HEK293 (cell line): ENCODE results near the gene HID1.

ENCODE experiments used
- CTCF ChIP-seq: fragments of 450-650 bp; formaldehyde crosslinking; IDR thresholded peaks from 2 replicates; pipeline ENCODE4 v1.5.1; 2016; ENCODE audit warnings: missing biosample characterization, missing genetic modification characterization
- HOXC10 ChIP-seq: sonication (generic); formaldehyde crosslinking; IDR thresholded peaks from 2 replicates; pipeline ENCODE4 v1.8.1; 2023; ENCODE audit warnings: mild to moderate bottlenecking, missing genetic modification reagents
- KLF10 ChIP-seq: fragments of 450-650 bp; IDR thresholded peaks from 2 replicates; pipeline ENCODE4 v1.5.1; 2018; ENCODE audit warnings: missing biosample characterization, mild to moderate bottlenecking, missing genetic modification characterization
- KLF8 ChIP-seq: fragments of 450-650 bp; formaldehyde crosslinking; IDR thresholded peaks from 2 replicates; pipeline ENCODE4 v1.5.1; 2016; ENCODE audit warnings: missing biosample characterization, missing genetic modification characterization
- MYNN ChIP-seq: fragments of 450-650 bp; formaldehyde crosslinking; IDR thresholded peaks from 2 replicates; pipeline ENCODE4 v1.5.1; 2016; ENCODE audit warnings: missing biosample characterization, missing genetic modification characterization, borderline replicate concordance
- PBX3 ChIP-seq: sonication (generic); formaldehyde crosslinking; IDR thresholded peaks from 2 replicates; pipeline ENCODE4 v1.8.1; 2022; ENCODE audit warnings: mild to moderate bottlenecking, moderate library complexity, missing genetic modification reagents
- RBAK ChIP-seq: fragments of 450-650 bp; formaldehyde crosslinking; IDR thresholded peaks from 2 replicates; pipeline ENCODE4 v1.5.1; 2016; ENCODE audit warnings: missing biosample characterization, missing genetic modification characterization
- SP7 ChIP-seq: fragments of 450-650 bp; formaldehyde crosslinking; IDR thresholded peaks from 2 replicates; pipeline ENCODE4 v1.5.1; 2016; ENCODE audit warnings: missing biosample characterization, missing genetic modification characterization
- ZBTB10 ChIP-seq: fragments of 450-650 bp; formaldehyde crosslinking; IDR thresholded peaks from 2 replicates; pipeline ENCODE4 v1.5.1; 2016; ENCODE audit warnings: missing biosample characterization, missing genetic modification characterization
- ZBTB17 ChIP-seq: fragments of 450-650 bp; formaldehyde crosslinking; IDR thresholded peaks from 2 replicates; pipeline ENCODE4 v1.5.1; 2016; ENCODE audit warnings: missing biosample characterization, missing genetic modification characterization
- ZNF121 ChIP-seq: fragments of 450-650 bp; formaldehyde crosslinking; IDR thresholded peaks from 2 replicates; pipeline ENCODE4 v1.5.1; 2016; ENCODE audit warnings: missing biosample characterization, missing genetic modification characterization
- ZNF174 ChIP-seq: fragments of 450-650 bp; formaldehyde crosslinking; IDR thresholded peaks from 2 replicates; pipeline ENCODE4 v1.5.0; 2017; ENCODE audit warnings: missing biosample characterization, mild to moderate bottlenecking, missing genetic modification characterization
- ZNF292 ChIP-seq: fragments of 450-650 bp; formaldehyde crosslinking; IDR thresholded peaks from 2 replicates; pipeline ENCODE4 v1.5.1; 2016; ENCODE audit warnings: low read depth, missing biosample characterization, missing genetic modification characterization, borderline replicate concordance
- ZNF350 ChIP-seq: fragments of 450-650 bp; formaldehyde crosslinking; IDR thresholded peaks from 2 replicates; pipeline ENCODE4 v1.5.0; 2017; ENCODE audit warnings: missing biosample characterization, mild to moderate bottlenecking, missing genetic modification characterization
- ZNF366 ChIP-seq: fragments of 450-650 bp; formaldehyde crosslinking; conservative IDR thresholded peaks from 2 replicates; pipeline ENCODE4 v1.5.1; 2016; ENCODE audit warnings: missing biosample characterization, missing genetic modification characterization
- ZNF394 ChIP-seq: fragments of 450-650 bp; formaldehyde crosslinking; IDR thresholded peaks from 2 replicates; pipeline ENCODE4 v1.5.1; 2016; ENCODE audit warnings: missing biosample characterization, missing genetic modification characterization, mild to moderate bottlenecking, moderate library complexity, borderline replicate concordance
- ZNF518A ChIP-seq: fragments of 450-650 bp; formaldehyde crosslinking; conservative IDR thresholded peaks from 2 replicates; pipeline ENCODE4 v1.5.1; 2016; ENCODE audit warnings: low read depth, missing biosample characterization, missing genetic modification characterization
- ZNF549 ChIP-seq: fragments of 450-650 bp; IDR thresholded peaks from 2 replicates; pipeline ENCODE4 v1.5.1; 2018; ENCODE audit warnings: missing biosample characterization, missing genetic modification characterization, mild to moderate bottlenecking, inconsistent platforms, moderate library complexity
- ZNF580 ChIP-seq: fragments of 450-650 bp; formaldehyde crosslinking; IDR thresholded peaks from 2 replicates; pipeline ENCODE4 v1.5.1; 2016; ENCODE audit warnings: missing biosample characterization, missing genetic modification characterization
- ZNF600 ChIP-seq: fragments of 450-650 bp; formaldehyde crosslinking; IDR thresholded peaks from 2 replicates; pipeline ENCODE4 v1.5.1; 2016; ENCODE audit warnings: missing biosample characterization, missing genetic modification characterization
- ZNF621 ChIP-seq: fragments of 450-650 bp; formaldehyde crosslinking; IDR thresholded peaks from 2 replicates; pipeline ENCODE4 v1.5.1; 2017; ENCODE audit warnings: missing biosample characterization, missing genetic modification characterization
- ZNF664 ChIP-seq: fragments of 450-650 bp; formaldehyde crosslinking; IDR thresholded peaks from 2 replicates; pipeline ENCODE4 v1.5.1; 2016; ENCODE audit warnings: missing biosample characterization, missing genetic modification characterization
- ZNF747 ChIP-seq: fragments of 450-650 bp; formaldehyde crosslinking; IDR thresholded peaks from 2 replicates; pipeline ENCODE4 v1.5.1; 2016; ENCODE audit warnings: missing biosample characterization, missing genetic modification characterization
- ZNF777 ChIP-seq: fragments of 450-650 bp; formaldehyde crosslinking; IDR thresholded peaks from 2 replicates; pipeline ENCODE4 v1.5.1; 2017; ENCODE audit warnings: missing biosample characterization, missing genetic modification characterization, borderline replicate concordance
- ZNF837 ChIP-seq: fragments of 450-650 bp; formaldehyde crosslinking; IDR thresholded peaks from 2 replicates; pipeline ENCODE4 v1.5.1; 2016; ENCODE audit warnings: missing biosample characterization, missing genetic modification characterization

Gene HID1

GRCh38 chr17:75012346-75013091 is 40.0 kb upstream of the HID1 start, which contains the start of gene MRPL58 (continued):
- TF ChIP-seq CTCF (tag by site-specific recombination) (peak; percentile 97), ZNF600 (tag by site-specific recombination) (peak; percentile 36), ZNF621 (tag by site-specific recombination) (no peak), MYNN (no peak), ZNF777 (tag by site-specific recombination) (peak; percentile 28; the same call in 1 of the 2 replicates), ZNF664 (tag by site-specific recombination) (no peak), HOXC10 (CRISPR knock-in tag) (no peak), ZNF549 (tag by site-specific recombination) (no peak), ZNF366 (tag by site-specific recombination) (peak; percentile 56; the same call in 1 of the 2 replicates), KLF8 (peak; percentile 85; the same call in 1 of the 2 replicates), ZNF174 (tag by site-specific recombination) (no peak), ZNF837 (tag by site-specific recombination) (no peak), ZNF580 (peak; percentile 93), ZNF518A (tag by site-specific recombination) (peak; percentile 60), ZNF121 (tag by site-specific recombination) (no peak), RBAK (tag by site-specific recombination) (no peak), ZNF747 (tag by site-specific recombination) (no peak), ZBTB10 (tag by site-specific recombination) (peak; percentile 92), KLF10 (peak; percentile 59; the same call in 1 of the 2 replicates), ZNF292 (tag by site-specific recombination) (no peak), ZBTB17 (tag by site-specific recombination) (peak; percentile 81), ZNF350 (no peak), PBX3 (CRISPR knock-in tag) (0 out of 2 replicates have a peak, but pooled peaks have one; percentile 58), SP7 (tag by site-specific recombination) (peak; percentile 93), ZNF394 (tag by site-specific recombination) (peak; percentile 49; the same call in 1 of the 2 replicates)
